Measurements from ENCODE around the gene COLQ. TPM values are rescaled to one million over a fixed set of nuclear protein-coding genes. Genes with fewer than 3 reads are reported as not detected.
"Not testable (repeated sequence)": the region's sequence is repeated elsewhere in the genome, so short reads cannot be mapped to it uniquely, and the experiment has no call there.

The COLQ gene
- total RNA-seq, 1 donor from 2014 or later = 1.1 TPM

DNA sequence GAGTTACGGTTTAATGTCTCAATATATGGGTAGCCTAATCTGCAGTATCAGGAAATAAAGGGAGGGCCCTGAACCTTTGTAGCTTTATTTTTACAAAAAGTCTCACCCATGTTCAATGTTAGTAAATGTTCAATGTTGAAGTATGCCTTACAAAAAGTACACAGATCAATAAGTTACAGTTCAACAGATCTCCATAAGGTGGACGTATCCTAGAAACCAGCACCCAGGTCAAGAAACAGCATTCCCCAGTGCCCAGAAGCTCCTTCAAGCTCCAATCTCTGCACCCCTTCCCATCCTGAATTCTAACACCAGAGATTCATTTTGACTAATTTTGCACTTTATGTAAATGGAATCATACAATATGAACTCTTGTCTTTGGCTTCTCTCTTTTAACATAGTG, 31.3 kb downstream of the COLQ start:
- ATAC-seq = no peak
- no peak overlapping the region for H3K4me3 ChIP-seq
- no peaks in the 10 kb centered on the region for H3K27me3 ChIP-seq
- DNase-seq = no peak
- H3K27ac ChIP-seq = no peak overlapping the region
- no peaks in the 10 kb centered on the region for H3K4me1 ChIP-seq
- intact Hi-C loops (cut with DNase I) = no loop called here
- no peaks in the 10 kb centered on the region for H3K9me3 ChIP-seq
- no peak for TF ChIP-seq CTCF (IDR thresholded peaks at IDR 0.05)
- H3K36me3 ChIP-seq = no peaks in the 10 kb centered on the region

DNA sequence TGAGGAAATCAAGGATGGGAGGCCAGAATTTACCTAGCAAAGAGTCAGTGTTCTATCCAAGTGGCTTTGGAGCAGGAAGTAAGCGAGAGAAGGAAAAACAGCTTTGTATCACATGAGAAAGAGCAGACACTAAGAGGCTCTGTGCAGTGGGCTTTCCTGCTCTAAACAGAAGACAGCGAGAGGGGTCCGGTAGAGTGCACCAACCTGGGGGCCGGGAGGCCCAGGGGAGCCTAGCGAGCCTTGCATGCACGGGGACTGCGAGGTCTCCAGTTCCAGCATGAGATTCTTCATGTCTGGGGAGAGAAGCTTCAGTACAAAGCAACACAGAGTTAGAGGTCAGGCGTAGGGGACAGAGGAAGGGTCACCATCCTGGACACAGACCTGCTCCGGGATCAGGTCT, 33.5 kb downstream of the COLQ start:
- intact Hi-C loops (cut with DNase I) = no loop called here
- ATAC-seq (no peak), DNase-seq (no peak)
- no peaks in the 10 kb centered on the region for H3K27me3 ChIP-seq
- H3K9me3 ChIP-seq = no peaks in the 10 kb centered on the region
- no peak overlapping the region for H3K27ac ChIP-seq
- no peak for TF ChIP-seq CTCF (IDR thresholded peaks at IDR 0.05)
- H3K4me1 ChIP-seq = no peaks in the 10 kb centered on the region
- no peaks in the 10 kb centered on the region for H3K36me3 ChIP-seq
- no peak overlapping the region for H3K4me3 ChIP-seq

- intact Hi-C loops (cut with DNase I) = no loop called here
- Histone ChIP-seq H3K4me1 (no peaks in the 10 kb centered on the region), H3K27ac (no peak overlapping the region), H3K4me3 (no peak overlapping the region), H3K36me3 (no peaks in the 10 kb centered on the region), H3K27me3 (no peaks in the 10 kb centered on the region), H3K9me3 (no peaks in the 10 kb centered on the region)
- no peak for TF ChIP-seq CTCF (IDR thresholded peaks at IDR 0.05)
- no peak for DNase-seq
- ATAC-seq = no peak
These were observed 34.5 kb downstream of the COLQ start for GRCh38 chr3:15486979-15487378.

GRCh38 chr3:15486020-15486419, 35.5 kb downstream of the COLQ start:
- Histone ChIP-seq H3K27ac (no peak overlapping the region), H3K9me3 (no peaks in the 10 kb centered on the region), H3K27me3 (no peaks in the 10 kb centered on the region), H3K4me1 (no peaks in the 10 kb centered on the region), H3K36me3 (no peaks in the 10 kb centered on the region), H3K4me3 (no peak overlapping the region)
- intact Hi-C loops (cut with DNase I) = no loop called here
- DNase-seq (no peak), ATAC-seq (no peak)
- TF ChIP-seq CTCF (IDR thresholded peaks at IDR 0.05) = no peak

DNA sequence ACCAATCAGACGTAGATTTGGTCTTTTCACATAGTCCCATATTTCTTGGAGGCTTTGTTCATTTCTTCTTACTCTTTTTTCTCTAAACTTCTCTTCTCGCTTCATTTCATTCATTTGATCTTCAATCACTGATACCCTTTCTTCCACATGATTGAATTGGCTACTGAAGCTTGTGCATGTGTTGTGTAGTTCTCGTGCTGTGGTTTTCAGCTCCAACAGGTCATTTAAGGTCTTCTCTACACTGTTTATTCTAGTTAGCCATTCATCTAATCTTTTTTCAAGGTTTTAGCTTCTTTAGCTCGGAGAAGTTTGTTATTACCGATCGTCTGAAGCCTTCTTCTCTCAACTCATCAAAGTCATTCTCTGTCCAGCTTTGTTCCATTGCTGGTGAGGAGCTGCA, 37.0 kb downstream of the COLQ start:
- H3K36me3 ChIP-seq; intact Hi-C loops (cut with DNase I); H3K4me3 ChIP-seq; ATAC-seq; H3K27me3 ChIP-seq; H3K9me3 ChIP-seq; H3K4me1 ChIP-seq; DNase-seq; H3K27ac ChIP-seq: not testable (repeated sequence)

- intact Hi-C loops (cut with DNase I) = no loop called here
These were observed 41.9 kb downstream of the COLQ start for GRCh38 chr3:15479400-15480224.

More at GRCh38 chr3:15479400-15480224, 41.9 kb downstream of the COLQ start:
- no peak for TF ChIP-seq CTCF (IDR thresholded peaks at IDR 0.05)
- no peaks in the 10 kb centered on the region for H3K4me1 ChIP-seq
- no peaks in the 10 kb centered on the region for H3K9me3 ChIP-seq
- H3K4me3 ChIP-seq = no peak overlapping the region
- no peak overlapping the region for H3K27ac ChIP-seq
- no peaks in the 10 kb centered on the region for H3K27me3 ChIP-seq
- no peak for DNase-seq
- peak; percentile 22 for ATAC-seq
- H3K36me3 ChIP-seq = no peaks in the 10 kb centered on the region

All from upper lobe of right lung (tissue), 1 donor.